OCI-LY1 (cell line): ENCODE results near the gene CELSR3.

Source experiments
- H2AFZ ChIP-seq: fragments of 200-600 bp; sonication (generic), shearing (Covaris generic); 2 replicates; pipeline ENCODE4 v1.6.0; 2014; ENCODE audit warnings: antibody characterized with exemption, mild to moderate bottlenecking, low read length
- H3F3A ChIP-seq: fragments of 200-600 bp; sonication (generic), shearing (Covaris generic); 2 replicates; pipeline ENCODE4 v1.6.0; 2014; ENCODE audit warnings: mild to moderate bottlenecking, antibody characterized with exemption, low read length, moderate library complexity; ENCODE audit not compliant: insufficient read depth
- H3K27ac ChIP-seq: fragments of 200-600 bp; sonication (generic); 2 replicates; pipeline ENCODE4 v1.5.1; 2014; ENCODE audit warnings: low read length, mixed run types, mild to moderate bottlenecking, low read depth; ENCODE audit not compliant: poor library complexity, severe bottlenecking
- H3K27me3 ChIP-seq: fragments of 200-600 bp; sonication (generic); 2 replicates; pipeline ENCODE4 v1.6.0; 2014; ENCODE audit warnings: antibody characterized with exemption, mild to moderate bottlenecking, low read length, moderate library complexity; ENCODE audit not compliant: insufficient read depth
- H3K36me3 ChIP-seq: fragments of 200-600 bp; sonication (generic); 2 replicates; pipeline ENCODE4 v1.6.1; 2014; ENCODE audit warnings: mild to moderate bottlenecking, antibody characterized with exemption, low read length, moderate library complexity, mixed read lengths; ENCODE audit not compliant: insufficient read depth
- H3K4me1 ChIP-seq: fragments of 200-600 bp; sonication (generic); 2 replicates; pipeline ENCODE4 v1.5.1; 2014; ENCODE audit warnings: mild to moderate bottlenecking, low read length, moderate library complexity; ENCODE audit not compliant: insufficient read depth, severe bottlenecking
- H3K4me2 ChIP-seq: fragments of 200-600 bp; sonication (generic), shearing (Covaris generic); 2 replicates; pipeline ENCODE4 v1.6.1; 2014; ENCODE audit warnings: low read length
- H3K4me3 ChIP-seq: fragments of 200-600 bp; sonication (generic); 2 replicates; pipeline ENCODE4 v1.5.1; 2014; ENCODE audit warnings: low read length, low read depth, mild to moderate bottlenecking, mixed read lengths; ENCODE audit not compliant: poor library complexity, severe bottlenecking
- H3K79me2 ChIP-seq: fragments of 200-600 bp; shearing (Covaris generic); 2 replicates; pipeline ENCODE4 v1.6.1; 2016; ENCODE audit warnings: mixed run types, low read length, mixed read lengths; ENCODE audit not compliant: insufficient read depth
- H3K9ac ChIP-seq: fragments of 200-600 bp; sonication (generic), shearing (Covaris generic); 2 replicates; pipeline ENCODE4 v1.6.1; 2014; ENCODE audit warnings: mild to moderate bottlenecking, low read length, mixed read lengths
- H3K9me2 ChIP-seq: fragments of 200-600 bp; sonication (generic), shearing (Covaris generic); 2 replicates; pipeline ENCODE4 v1.6.1; 2014; ENCODE audit warnings: low read depth, mild to moderate bottlenecking, low read length, mixed read lengths
- H3K9me3 ChIP-seq: fragments of 200-600 bp; shearing (Covaris generic); 2 replicates; pipeline ENCODE4 v1.6.1; 2014; ENCODE audit warnings: low read length, mixed read lengths
- H4K20me1 ChIP-seq: fragments of 200-600 bp; sonication (generic), shearing (Covaris generic); 2 replicates; pipeline ENCODE4 v1.6.0; 2016; ENCODE audit warnings: mild to moderate bottlenecking, low read length; ENCODE audit not compliant: insufficient read depth
- EZH2 ChIP-seq: fragments of 200-600 bp; sonication (generic), shearing (Covaris generic); IDR thresholded peaks from 2 replicates; pipeline ENCODE4 v1.8.0; 2017; ENCODE audit warnings: borderline replicate concordance, mixed run types, mild to moderate bottlenecking, antibody characterized with exemption, low read length, moderate library complexity, mixed read lengths
- TF ChIP-seq, protein P1 (sequence below): fragments of 200-600 bp; sonication (generic), shearing (Covaris generic); IDR thresholded peaks from 2 replicates; pipeline ENCODE4 v1.5.1; 2017; ENCODE audit warnings: mild to moderate bottlenecking, antibody characterized with exemption, low read length, moderate library complexity, mixed read lengths

Gene CELSR3

DNA sequence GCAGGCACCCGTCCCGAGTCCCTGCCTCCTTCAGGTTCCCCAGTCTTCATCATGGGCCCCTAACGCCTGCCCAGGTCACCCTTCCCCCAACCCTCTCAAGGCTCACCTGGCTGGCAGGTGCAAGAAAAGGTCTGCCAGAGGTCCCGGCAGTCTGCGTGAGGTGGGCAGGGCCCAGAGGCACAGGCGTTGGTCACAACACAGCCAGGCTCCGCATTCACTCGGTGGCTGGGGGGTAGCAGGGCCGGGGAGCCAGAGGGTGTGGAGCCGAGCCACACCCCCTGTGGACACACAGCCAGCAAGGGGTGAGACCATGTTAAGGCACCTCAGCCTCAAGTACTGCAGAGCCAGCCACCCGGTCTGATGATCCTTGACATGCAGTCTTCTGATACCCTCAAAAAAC, 10.9 kb downstream of the CELSR3 start:
- Histone ChIP-seq H3F3A (no peaks in the 10 kb centered on the region), H3K27me3 (no peaks in the 10 kb centered on the region), H3K9ac (no peak overlapping the region), H2AFZ (no peak overlapping the region), H3K9me2 (no peaks in the 10 kb centered on the region), H3K79me2 (no peaks in the 10 kb centered on the region), H3K4me1 (peaks cover 11% of the 10 kb centered on the region), H3K4me2 (no peak overlapping the region), H3K9me3 (no peaks in the 10 kb centered on the region), H3K4me3 (no peak overlapping the region), H3K27ac (no peak overlapping the region), H4K20me1 (no peaks in the 10 kb centered on the region), H3K36me3 (no peaks in the 10 kb centered on the region)
- TF ChIP-seq EZH2 = no peak
- TF ChIP-seq, protein P1, sequence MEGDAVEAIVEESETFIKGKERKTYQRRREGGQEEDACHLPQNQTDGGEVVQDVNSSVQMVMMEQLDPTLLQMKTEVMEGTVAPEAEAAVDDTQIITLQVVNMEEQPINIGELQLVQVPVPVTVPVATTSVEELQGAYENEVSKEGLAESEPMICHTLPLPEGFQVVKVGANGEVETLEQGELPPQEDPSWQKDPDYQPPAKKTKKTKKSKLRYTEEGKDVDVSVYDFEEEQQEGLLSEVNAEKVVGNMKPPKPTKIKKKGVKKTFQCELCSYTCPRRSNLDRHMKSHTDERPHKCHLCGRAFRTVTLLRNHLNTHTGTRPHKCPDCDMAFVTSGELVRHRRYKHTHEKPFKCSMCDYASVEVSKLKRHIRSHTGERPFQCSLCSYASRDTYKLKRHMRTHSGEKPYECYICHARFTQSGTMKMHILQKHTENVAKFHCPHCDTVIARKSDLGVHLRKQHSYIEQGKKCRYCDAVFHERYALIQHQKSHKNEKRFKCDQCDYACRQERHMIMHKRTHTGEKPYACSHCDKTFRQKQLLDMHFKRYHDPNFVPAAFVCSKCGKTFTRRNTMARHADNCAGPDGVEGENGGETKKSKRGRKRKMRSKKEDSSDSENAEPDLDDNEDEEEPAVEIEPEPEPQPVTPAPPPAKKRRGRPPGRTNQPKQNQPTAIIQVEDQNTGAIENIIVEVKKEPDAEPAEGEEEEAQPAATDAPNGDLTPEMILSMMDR = no peak

DNA sequence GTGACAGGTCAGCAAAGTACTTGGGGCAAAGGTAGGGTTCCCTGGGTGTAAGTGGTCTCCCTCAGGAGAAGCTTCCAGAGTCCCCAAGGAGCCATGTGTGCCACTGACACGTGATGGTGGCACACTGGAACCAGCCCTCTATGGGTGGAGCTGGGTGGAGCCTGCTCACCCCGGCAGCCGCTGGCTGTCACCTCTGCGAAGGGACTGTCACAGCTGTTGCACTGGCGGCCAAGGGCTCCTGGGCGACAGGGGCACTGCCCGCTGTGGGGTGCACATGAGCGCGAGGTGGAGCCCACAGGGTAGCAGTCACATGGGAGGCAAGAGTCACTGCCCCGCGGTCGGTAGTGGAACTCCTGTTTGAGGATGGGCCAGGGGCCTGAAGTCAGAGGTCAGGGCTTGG, 12.0 kb downstream of the CELSR3 start:
- H3K79me2 ChIP-seq = no peaks in the 10 kb centered on the region

DNA sequence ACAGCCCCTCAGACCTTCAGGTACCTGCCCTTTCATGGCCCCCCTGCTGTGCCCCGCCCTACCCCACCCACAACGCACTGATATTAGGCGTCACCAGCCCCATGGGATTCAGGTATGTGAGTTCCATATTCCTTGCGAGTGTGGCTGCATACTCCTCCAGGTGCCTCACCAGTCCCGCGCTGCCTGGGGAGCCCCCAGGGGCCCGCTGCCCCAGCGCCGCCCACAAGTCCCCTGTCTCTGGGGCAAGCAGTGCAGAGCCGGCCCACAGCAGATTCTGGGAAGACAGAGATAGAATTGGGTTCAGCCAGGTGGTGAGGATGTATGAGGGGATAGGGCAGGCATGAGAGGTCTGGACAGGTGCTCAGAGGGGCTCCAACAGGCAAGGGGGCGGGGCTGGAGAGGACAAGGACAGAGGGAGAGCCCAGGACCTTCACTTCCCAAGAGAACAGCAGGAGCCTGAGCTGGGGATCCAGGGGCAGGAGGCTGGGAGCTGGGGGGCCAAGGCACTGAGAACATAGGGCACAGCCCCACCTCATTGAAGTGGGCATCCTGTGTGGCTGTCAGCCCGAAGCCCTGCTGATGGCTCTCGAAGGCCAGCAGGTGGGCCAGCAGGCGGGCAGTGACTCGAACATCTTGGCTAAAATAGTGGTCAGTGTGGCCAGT, 14.4 kb downstream of the CELSR3 start:
- Histone ChIP-seq H2AFZ (no peak overlapping the region), H3K36me3 (no peaks in the 10 kb centered on the region), H3K9me2 (no peaks in the 10 kb centered on the region), H4K20me1 (no peaks in the 10 kb centered on the region), H3K4me3 (no peak overlapping the region), H3K27me3 (no peaks in the 10 kb centered on the region), H3K4me1 (no peaks in the 10 kb centered on the region), H3K9ac (no peak overlapping the region), H3F3A (no peaks in the 10 kb centered on the region), H3K79me2 (no peaks in the 10 kb centered on the region), H3K27ac (no peak overlapping the region), H3K4me2 (no peak overlapping the region), H3K9me3 (no peaks in the 10 kb centered on the region)
- TF ChIP-seq, protein P1 = no peak
- TF ChIP-seq EZH2 = no peak

More for the DNA sequence above, 12.0 kb downstream of the CELSR3 start:
- H3K9ac ChIP-seq = no peak overlapping the region
- H2AFZ ChIP-seq = no peak overlapping the region
- H3K36me3 ChIP-seq = no peaks in the 10 kb centered on the region
- no peaks in the 10 kb centered on the region for H3F3A ChIP-seq
- no peaks in the 10 kb centered on the region for H3K27me3 ChIP-seq
- TF ChIP-seq EZH2 = no peak
- TF ChIP-seq, protein P1 = no peak
- no peaks in the 10 kb centered on the region for H3K9me2 ChIP-seq
- no peak overlapping the region for H3K4me2 ChIP-seq
- H3K4me1 ChIP-seq = peaks cover 7% of the 10 kb centered on the region
- H4K20me1 ChIP-seq = no peaks in the 10 kb centered on the region
- no peak overlapping the region for H3K27ac ChIP-seq
- H3K4me3 ChIP-seq = no peak overlapping the region
- no peaks in the 10 kb centered on the region for H3K9me3 ChIP-seq
